Measurements from ENCODE around the gene CUL1.

Gene CUL1

DNA sequence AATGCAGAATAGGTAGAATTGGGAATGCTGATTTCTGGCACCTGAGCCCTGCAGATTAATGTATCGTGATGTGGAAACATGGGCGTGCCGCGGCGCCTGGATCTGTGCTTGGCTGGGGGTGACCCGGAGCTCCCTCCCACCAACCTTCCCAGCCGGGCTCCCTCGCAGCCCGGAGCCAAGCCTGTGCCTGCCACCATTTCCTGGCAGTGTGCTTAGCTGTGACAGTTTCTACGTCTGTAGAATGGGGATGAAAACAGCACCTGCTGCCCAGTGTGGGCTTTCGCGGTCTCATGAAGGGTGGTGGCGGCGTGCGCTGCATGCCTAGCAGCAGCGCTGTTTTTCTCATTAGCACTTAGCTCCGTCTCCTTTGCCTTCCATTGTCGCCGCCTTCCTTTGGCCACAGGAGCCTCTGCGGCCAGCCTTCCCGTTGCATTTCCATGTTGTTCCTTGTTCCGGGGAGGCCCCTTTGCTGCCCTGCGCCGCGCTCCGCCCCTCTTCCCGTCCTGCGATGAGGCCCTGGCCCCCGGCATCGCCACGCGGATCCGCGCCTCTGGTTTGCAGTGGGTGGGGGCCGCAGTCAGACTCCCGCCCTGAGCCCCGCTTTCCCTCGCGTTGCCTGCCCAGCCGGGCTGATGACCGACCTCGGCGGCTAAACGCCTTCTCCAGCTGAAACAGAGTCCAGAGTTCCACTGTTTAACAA, 84.2 kb downstream of the CUL1 start:
- TF ChIP-seq CTCF (IDR thresholded peaks at IDR 0.05; ENCODE audit: low read depth, low read length, poor library complexity, severe bottlenecking) = no peak
- no peak for TF ChIP-seq EZH2phosphoT487 (IDR thresholded peaks at IDR 0.05; ENCODE audit: borderline replicate concordance, low read length)
- Histone ChIP-seq H3K36me3 (ENCODE audit: control insufficient read depth, low read length) (peaks cover 78% of the 10 kb centered on the region), H3K9me3 (ENCODE audit: control insufficient read depth, insufficient read depth, low read length) (no peaks in the 10 kb centered on the region), H3K4me2 (ENCODE audit: low read length) (no peak overlapping the region), H4K20me1 (ENCODE audit: control insufficient read depth, insufficient read depth, low read depth, low read length) (no peaks in the 10 kb centered on the region), H3K27ac (ENCODE audit: low read depth, low read length) (no peak overlapping the region), H3K4me3 (ENCODE audit: low read length) (no peak overlapping the region), H3K4me1 (ENCODE audit: control insufficient read depth, low read length) (no peaks in the 10 kb centered on the region), H3K27me3 (ENCODE audit: control insufficient read depth, low read length) (no peaks in the 10 kb centered on the region), H3F3A (ENCODE audit: control insufficient read depth, insufficient read depth) (no peaks in the 10 kb centered on the region), H3K79me2 (ENCODE audit: control insufficient read depth, low read length) (no peaks in the 10 kb centered on the region), H3K9me2 (replicated peaks; ENCODE audit: control insufficient read depth, low read length) (no peaks in the 10 kb centered on the region)

DNA sequence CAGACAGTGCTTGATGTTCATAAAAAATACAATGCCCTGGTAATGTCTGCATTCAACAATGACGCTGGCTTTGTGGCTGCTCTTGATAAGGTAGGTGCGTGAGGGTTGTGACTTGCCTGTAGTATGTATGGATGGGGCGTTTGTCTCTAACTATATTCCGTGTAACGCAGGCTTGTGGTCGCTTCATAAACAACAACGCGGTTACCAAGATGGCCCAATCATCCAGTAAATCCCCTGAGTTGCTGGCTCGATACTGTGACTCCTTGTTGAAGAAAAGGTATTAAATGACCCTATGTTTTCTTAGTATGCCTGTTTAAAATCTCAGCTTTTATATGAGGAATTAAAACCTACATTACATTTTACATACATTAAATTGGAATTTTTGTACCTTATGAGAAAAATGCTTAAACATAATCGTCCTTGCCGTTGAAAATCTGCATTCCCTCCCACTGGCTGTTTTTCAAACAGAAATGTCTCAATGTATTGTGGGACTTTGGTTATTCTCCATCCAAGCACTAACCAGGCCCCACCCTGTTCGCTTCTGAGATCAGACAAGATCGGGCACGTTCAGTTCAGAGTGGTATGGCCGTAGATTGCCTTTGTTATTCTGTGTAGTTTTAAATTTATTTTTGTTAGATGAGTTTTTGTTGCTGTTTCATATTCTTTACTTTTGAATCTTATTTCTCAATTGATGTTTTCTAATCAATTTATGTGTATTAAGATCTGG, 85.3 kb downstream of the CUL1 start:
- Histone ChIP-seq H3K4me2 (ENCODE audit: low read length) (no peak overlapping the region), H3F3A (ENCODE audit: control insufficient read depth, insufficient read depth) (no peaks in the 10 kb centered on the region), H3K27me3 (ENCODE audit: control insufficient read depth, low read length) (no peaks in the 10 kb centered on the region), H3K4me3 (ENCODE audit: low read length) (no peak overlapping the region), H3K9me3 (ENCODE audit: control insufficient read depth, insufficient read depth, low read length) (no peaks in the 10 kb centered on the region), H4K20me1 (ENCODE audit: control insufficient read depth, insufficient read depth, low read depth, low read length) (no peaks in the 10 kb centered on the region), H3K27ac (ENCODE audit: low read depth, low read length) (no peak overlapping the region), H3K79me2 (ENCODE audit: control insufficient read depth, low read length) (no peaks in the 10 kb centered on the region), H3K36me3 (ENCODE audit: control insufficient read depth, low read length) (peaks cover 79% of the 10 kb centered on the region), H3K9me2 (replicated peaks; ENCODE audit: control insufficient read depth, low read length) (no peaks in the 10 kb centered on the region), H3K4me1 (ENCODE audit: control insufficient read depth, low read length) (no peaks in the 10 kb centered on the region)
- TF ChIP-seq CTCF (IDR thresholded peaks at IDR 0.05; ENCODE audit: low read depth, low read length, poor library complexity, severe bottlenecking) = no peak
- no peak for TF ChIP-seq EZH2phosphoT487 (IDR thresholded peaks at IDR 0.05; ENCODE audit: borderline replicate concordance, low read length)

DNA sequence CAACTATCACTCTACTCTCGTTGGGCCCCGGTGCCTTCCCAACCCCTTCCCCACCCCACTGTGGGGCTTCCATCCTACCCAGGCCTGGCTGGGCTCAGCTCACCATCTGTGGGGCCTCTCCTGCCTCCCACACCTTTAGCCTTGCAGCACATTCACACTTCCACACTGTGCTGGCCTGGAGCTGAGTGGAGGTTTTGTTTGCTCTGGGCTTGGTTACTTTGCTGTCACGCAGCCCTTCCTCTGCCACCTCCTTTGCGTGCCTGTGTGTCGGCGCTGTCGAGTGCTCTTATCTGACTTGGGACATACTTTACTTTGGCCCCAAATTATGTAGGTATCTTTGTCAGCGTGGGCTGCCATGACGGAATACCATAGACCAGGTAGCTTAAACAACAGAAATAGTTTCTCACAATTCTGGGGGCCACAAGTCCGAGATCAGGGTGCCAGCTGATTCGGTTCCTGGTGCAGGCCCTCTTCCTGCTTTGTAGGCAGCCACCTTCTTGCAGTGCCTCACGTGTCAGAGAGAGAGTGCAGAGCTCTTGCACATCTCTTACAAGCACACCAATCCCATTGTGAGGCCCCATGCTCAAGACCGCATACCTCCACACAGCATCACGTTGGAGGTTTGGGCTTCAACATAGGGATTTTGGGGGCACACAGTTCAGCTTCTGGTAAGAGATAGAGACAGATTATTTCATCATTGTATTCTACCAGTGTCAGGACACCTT, 89.0 kb downstream of the CUL1 start:
- H3K27ac ChIP-seq (ENCODE audit: low read depth, low read length) = no peak overlapping the region
- no peaks in the 10 kb centered on the region for H3K79me2 ChIP-seq (ENCODE audit: control insufficient read depth, low read length)
- H3K27me3 ChIP-seq (ENCODE audit: control insufficient read depth, low read length) = no peaks in the 10 kb centered on the region
- H3K36me3 ChIP-seq (ENCODE audit: control insufficient read depth, low read length) = peaks cover 89% of the 10 kb centered on the region
- no peak overlapping the region for H3K4me3 ChIP-seq (ENCODE audit: low read length)
- TF ChIP-seq EZH2phosphoT487 (IDR thresholded peaks at IDR 0.05; ENCODE audit: borderline replicate concordance, low read length) = no peak
- TF ChIP-seq CTCF (IDR thresholded peaks at IDR 0.05; ENCODE audit: low read depth, low read length, poor library complexity, severe bottlenecking) = no peak
- H3K4me2 ChIP-seq (ENCODE audit: low read length) = no peak overlapping the region
- no peaks in the 10 kb centered on the region for H3K9me2 ChIP-seq (replicated peaks; ENCODE audit: control insufficient read depth, low read length)
- no peaks in the 10 kb centered on the region for H3K4me1 ChIP-seq (ENCODE audit: control insufficient read depth, low read length)
- no peaks in the 10 kb centered on the region for H3F3A ChIP-seq (ENCODE audit: control insufficient read depth, insufficient read depth)
- no peaks in the 10 kb centered on the region for H3K9me3 ChIP-seq (ENCODE audit: control insufficient read depth, insufficient read depth, low read length)
- no peaks in the 10 kb centered on the region for H4K20me1 ChIP-seq (ENCODE audit: control insufficient read depth, insufficient read depth, low read depth, low read length)
